ENCODE data around the gene TRIP6. TPM values are rescaled to one million over a fixed set of nuclear protein-coding genes. Genes with fewer than 3 reads are reported as not detected.

Gene TRIP6
- total RNA-seq, 4 donors from 2014 or later: 81.4 to 109 (median 93.7) TPM

DNA sequence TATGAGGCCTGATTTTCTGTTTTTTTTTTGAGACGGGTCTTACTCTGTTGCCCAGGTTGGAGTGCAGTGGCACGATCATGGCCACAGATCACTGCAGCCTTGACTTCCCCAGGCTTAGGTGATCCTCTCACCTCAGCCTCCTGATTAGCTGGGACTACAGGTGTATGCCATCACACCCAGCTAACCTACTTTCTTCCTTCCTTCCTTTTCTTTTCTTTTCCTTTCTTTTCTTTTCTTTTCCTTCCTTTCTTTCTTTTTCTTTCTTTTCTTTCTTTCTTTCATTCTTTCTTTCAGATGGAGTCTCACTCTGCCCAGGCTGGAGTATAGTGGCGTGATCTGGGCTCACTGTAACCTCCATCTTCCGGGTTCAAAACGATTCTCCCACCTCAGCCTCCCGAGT is 11.5 kb downstream of the TRIP6 start:
- TF ChIP-seq, protein P1, sequence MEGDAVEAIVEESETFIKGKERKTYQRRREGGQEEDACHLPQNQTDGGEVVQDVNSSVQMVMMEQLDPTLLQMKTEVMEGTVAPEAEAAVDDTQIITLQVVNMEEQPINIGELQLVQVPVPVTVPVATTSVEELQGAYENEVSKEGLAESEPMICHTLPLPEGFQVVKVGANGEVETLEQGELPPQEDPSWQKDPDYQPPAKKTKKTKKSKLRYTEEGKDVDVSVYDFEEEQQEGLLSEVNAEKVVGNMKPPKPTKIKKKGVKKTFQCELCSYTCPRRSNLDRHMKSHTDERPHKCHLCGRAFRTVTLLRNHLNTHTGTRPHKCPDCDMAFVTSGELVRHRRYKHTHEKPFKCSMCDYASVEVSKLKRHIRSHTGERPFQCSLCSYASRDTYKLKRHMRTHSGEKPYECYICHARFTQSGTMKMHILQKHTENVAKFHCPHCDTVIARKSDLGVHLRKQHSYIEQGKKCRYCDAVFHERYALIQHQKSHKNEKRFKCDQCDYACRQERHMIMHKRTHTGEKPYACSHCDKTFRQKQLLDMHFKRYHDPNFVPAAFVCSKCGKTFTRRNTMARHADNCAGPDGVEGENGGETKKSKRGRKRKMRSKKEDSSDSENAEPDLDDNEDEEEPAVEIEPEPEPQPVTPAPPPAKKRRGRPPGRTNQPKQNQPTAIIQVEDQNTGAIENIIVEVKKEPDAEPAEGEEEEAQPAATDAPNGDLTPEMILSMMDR (IDR thresholded peaks at IDR 0.05): no peak
- TF ChIP-seq POLR2A (IDR thresholded peaks at IDR 0.05): no peak
- no peaks in the 10 kb centered on the region for H3K27me3 ChIP-seq
- H3K27ac ChIP-seq: no peak overlapping the region
- no peak for DNase-seq
- H3K4me1 ChIP-seq: peaks cover 8 to 63% (median 35%) of the 10 kb centered on the region in 3 donors
- peaks cover 11 to 78% (median 27%) of the 10 kb centered on the region in 3 donors for H3K36me3 ChIP-seq
- H3K9me3 ChIP-seq: no peaks in the 10 kb centered on the region
- WGBS, 2 donors: 76 to 82% methylated on average over 6 of the region's 6 CpGs
- intact Hi-C loops (cut with DNase I): no loop called here
- H3K4me3 ChIP-seq: no peak overlapping the region

DNA sequence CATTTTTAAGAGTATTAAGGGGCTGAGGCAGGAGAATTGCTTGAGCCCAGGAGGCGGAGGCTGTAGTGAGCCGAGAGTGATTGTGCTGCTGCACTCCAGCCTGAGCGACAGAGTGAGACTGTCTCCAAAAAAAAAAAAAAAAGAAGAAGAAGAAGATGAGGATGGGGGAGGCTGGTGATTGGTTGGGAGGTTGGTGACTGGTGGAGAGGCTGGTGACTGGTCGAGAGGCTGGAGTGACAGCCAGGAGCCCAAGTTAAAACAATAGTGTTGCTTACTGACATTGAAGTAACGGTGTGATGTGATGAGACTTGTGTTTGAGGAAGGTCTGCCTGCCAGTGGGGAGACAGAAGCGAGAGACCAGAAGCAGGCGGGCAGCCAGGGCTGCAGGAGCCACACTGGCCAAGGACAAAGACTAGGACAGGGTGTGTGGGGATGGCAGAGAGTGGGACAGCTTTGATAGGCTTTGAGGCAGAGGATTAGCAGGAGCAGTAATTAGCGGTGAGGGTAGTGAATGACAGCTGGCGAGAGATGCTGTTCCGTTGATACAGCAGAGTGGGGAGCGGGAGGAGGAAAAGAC is 12.6 kb downstream of the TRIP6 start:
- intact Hi-C loops (cut with DNase I): no loop called here
- H3K4me3 ChIP-seq: no peak overlapping the region
- TF ChIP-seq POLR2A (IDR thresholded peaks at IDR 0.05): no peak
- TF ChIP-seq, protein P1 (IDR thresholded peaks at IDR 0.05): no peak
- WGBS, 2 donors: 73 to 87% methylated on average over 11 of the region's 11 CpGs
- H3K36me3 ChIP-seq: peaks cover 19 to 85% (median 38%) of the 10 kb centered on the region in 3 donors
- no peaks in the 10 kb centered on the region for H3K9me3 ChIP-seq
- H3K27ac ChIP-seq: no peak overlapping the region
- no peaks in the 10 kb centered on the region for H3K27me3 ChIP-seq
- no peak for DNase-seq
- H3K4me1 ChIP-seq: peaks cover 8 to 54% (median 27%) of the 10 kb centered on the region in 3 donors

DNA sequence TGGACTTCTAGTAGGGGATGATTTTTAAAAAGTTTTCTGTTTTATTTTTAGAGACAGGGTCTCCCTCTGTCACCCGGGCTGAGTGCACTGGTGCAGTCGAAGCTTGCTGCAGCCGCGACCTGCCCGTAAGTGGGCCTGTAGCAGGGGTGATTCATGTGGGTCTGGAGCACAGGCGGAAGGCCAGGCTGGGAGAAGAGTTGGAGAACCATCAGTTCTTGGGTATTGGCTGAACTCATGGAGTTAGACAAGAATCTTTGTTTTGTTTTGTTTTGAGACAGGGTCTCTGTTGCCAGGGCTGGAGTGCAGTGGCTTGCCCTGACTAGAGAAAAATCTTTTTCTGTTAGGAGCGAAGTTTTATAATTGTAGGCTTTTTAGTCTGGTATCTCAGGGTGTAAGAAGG is 13.5 kb downstream of the TRIP6 start:
- no peak for DNase-seq
- Histone ChIP-seq H3K27ac (no peak overlapping the region), H3K4me3 (no peak overlapping the region), H3K4me1 (peaks cover 7 to 51% (median 27%) of the 10 kb centered on the region in 3 donors), H3K9me3 (no peaks in the 10 kb centered on the region), H3K27me3 (no peaks in the 10 kb centered on the region), H3K36me3 (peaks cover 27 to 94% (median 46%) of the 10 kb centered on the region in 3 donors)
- WGBS, 2 donors: 89 to 94% methylated on average over 2 to 7 of the region's 7 CpGs
- intact Hi-C loops (cut with DNase I): no loop called here
- no peak for TF ChIP-seq POLR2A (IDR thresholded peaks at IDR 0.05)
- TF ChIP-seq, protein P1 (IDR thresholded peaks at IDR 0.05): no peak

DNA sequence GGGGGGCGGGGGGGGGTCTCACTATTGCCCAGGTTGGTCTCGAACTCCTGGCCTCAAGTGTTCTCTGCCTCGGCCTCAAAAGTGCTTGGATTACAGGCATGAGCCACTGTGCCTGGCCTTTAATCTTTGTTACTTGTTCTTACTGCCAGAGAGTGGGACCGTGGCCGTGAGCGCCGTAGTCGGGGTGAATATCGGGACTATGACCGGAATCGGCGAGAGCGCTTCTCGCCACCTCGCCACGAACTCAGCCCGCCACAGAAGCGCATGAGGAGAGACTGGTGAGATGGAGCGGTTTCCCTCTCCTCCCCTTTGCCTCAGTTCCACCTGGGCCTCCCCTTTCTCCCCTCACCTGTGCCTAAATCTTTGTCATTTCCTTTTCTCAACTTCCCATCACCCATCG is 13.9 kb downstream of the TRIP6 start:
- H3K27me3 ChIP-seq: no peaks in the 10 kb centered on the region
- WGBS, 2 donors: 93 to 97% methylated on average over 17 to 20 of the region's 20 CpGs
- peaks cover 31 to 98% (median 51%) of the 10 kb centered on the region in 3 donors for H3K36me3 ChIP-seq
- peaks cover 2 to 46% (median 22%) of the 10 kb centered on the region in 3 donors for H3K4me1 ChIP-seq
- no peaks in the 10 kb centered on the region for H3K9me3 ChIP-seq
- no peak for DNase-seq
- TF ChIP-seq POLR2A (IDR thresholded peaks at IDR 0.05): no peak
- TF ChIP-seq, protein P1 (IDR thresholded peaks at IDR 0.05): no peak
- no peak overlapping the region for H3K27ac ChIP-seq
- no peak overlapping the region for H3K4me3 ChIP-seq
- intact Hi-C loops (cut with DNase I): no loop called here

DNA sequence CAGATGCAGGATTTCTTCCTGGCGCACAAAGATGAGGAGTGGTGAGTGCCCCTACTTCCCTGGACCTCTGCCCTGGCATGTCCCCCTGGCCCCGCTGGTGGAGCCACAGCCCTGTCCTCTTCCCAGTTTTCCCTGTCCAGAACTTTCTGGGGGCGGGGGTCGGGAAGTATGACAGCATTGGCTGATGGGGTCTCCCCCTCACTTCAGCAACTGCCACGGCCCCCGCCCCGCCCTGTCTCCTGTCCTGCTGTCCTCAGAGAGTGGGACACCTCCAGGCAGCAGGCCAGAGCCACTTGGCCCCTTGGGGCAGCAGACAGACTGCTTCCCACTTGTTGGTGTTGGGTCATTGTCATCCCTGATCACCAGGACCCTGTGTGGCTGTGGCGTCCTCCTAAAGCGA is 15.0 kb downstream of the TRIP6 start:
- TF ChIP-seq POLR2A (IDR thresholded peaks at IDR 0.05): no peak
- TF ChIP-seq, protein P1 (IDR thresholded peaks at IDR 0.05): no peak
- Histone ChIP-seq H3K27ac (no peak overlapping the region), H3K9me3 (no peaks in the 10 kb centered on the region), H3K27me3 (no peaks in the 10 kb centered on the region), H3K36me3 (peaks cover 42 to 99% (median 62%) of the 10 kb centered on the region in 3 donors), H3K4me3 (no peak overlapping the region), H3K4me1 (peaks cover under 1 to 43% (median 11%) of the 10 kb centered on the region in 3 donors)
- intact Hi-C loops (cut with DNase I): no loop called here
- DNase-seq: no peak
- WGBS, 2 donors: 85 to 94% methylated on average over 2 to 9 of the region's 9 CpGs
